Activated CD8-positive, alpha-beta memory T cell treated with anti-CD3 and anti-CD28 coated beads, Interleukin-2, amount 50 U/mL, for 24 hours (primary cell): ENCODE data around the gene NQO1.
"Not testable (repeated sequence)": the region's sequence is repeated elsewhere in the genome, so short reads cannot be mapped to it uniquely, and the experiment has no call there.

Source experiments
- DNase-seq: peaks from one replicate; pipeline ENCODE4 v3.0.0-alpha.2; 2020; ENCODE audit errors: extremely low read depth

Gene NQO1

DNA sequence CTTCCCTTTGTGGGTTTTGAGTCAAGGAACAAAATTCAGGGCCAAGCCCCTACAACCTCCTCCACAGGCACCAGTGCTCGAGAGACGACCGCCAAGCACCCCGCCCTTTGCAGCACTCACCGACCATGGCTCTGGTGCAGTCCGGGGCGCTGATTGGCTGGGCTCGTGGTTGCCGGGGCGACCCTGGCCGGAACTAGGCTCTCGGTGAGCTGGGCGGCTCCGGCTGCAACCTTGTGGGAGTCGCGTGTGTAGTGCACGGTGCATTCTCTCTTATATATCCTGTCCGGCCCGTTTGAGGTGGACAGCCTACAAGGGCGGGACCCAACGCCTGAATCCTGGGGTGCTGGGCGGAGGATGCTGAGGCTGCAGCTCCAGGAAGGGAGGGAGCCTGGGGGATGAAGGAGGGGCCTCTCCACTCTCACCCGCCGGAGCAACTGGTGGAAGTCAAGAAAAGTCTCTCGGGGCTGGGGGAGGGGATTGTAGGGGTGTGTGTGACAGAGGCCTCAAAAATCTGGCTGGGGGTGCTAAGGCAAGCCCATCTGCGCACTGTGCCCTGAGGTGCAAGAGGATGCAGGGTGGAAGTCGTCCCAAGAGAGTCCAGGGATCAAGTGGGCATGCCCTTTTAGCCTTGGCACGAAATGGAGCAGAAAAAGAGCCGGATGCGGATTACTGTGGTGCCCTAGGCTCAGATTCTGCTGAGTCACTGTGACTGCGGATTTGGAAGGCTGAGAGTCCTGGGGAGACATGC lies at the start of gene NQO1:
TSS of gene NQO1 (minus strand) at position 248 of the 748 bp plus-strand sequence. CDS start at position 127, 121 bp downstream.
- peak; percentile 76 for DNase-seq

GRCh38 chr16:69775563-69775962 lies 49.2 kb upstream of the NQO1 start:
- DNase-seq = no peak

DNA sequence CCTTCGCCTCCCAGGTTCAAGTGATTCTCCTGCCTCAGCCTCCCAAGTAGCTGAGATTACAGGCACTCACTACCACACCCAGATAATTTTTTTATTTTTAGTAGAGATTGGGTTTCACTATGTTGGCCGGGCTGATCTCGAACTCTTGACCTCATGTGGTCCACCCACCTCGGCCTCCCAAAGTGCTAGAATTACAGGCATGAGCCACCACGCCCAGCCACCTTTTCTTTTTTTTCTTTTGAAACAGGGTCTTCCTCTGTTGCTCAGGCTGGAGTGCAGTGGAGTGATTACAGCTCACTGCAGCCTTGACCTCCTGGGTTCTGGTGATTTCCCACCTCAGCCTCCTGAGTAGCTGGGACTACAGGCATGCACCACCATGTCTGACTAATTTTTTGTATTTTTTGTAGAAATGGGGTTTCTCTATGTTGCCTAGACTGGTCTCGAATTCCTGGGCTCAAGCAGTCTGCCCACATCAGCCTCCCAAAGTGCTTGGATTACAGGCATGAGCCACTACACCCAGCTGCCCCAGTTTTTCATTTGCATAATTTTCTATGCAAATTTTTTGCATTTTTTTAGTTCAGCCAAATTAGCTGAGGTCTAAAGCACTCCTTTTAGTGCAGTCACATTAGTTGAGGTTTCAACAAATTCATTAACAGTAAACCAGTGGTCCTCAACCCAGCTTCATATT lies 47.0 kb upstream of the NQO1 start:
- no peak for DNase-seq

DNA sequence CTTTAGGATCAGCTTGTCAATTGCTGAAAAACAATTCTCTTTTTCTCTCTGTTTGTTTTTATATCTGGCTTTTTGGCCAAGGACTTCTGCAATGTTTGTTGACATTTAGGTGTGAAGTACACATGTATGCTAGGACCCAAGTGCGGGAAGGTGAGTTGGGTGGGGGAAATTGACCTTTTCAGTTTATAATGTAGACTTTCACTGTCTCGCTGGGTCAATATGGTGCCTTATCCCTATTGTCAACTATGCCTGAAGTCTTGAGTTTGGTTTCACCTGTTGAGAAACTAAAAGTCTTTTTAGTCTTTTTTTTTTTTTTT lies 45.2 kb upstream of the NQO1 start:
- DNase-seq = no peak

DNA sequence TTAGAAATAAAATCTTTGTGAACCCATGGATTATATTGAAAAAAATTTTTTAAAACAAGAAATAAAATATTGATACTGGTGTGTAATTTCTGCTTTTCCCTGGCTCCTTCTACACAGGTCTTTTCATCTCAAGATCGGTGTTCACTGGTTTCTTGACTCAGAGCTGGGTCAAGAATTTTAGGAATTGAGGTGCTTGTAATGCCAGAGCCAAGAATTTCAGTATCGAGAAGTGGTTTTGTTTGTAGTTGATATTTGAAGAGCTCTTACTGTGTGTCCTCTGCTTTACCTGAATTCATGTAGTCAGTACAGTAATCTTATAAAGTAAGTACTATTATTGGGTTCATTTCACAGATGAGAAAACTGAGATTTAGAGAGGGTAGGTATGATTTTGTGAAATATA lies 43.0 kb upstream of the NQO1 start:
- no peak for DNase-seq

DNA sequence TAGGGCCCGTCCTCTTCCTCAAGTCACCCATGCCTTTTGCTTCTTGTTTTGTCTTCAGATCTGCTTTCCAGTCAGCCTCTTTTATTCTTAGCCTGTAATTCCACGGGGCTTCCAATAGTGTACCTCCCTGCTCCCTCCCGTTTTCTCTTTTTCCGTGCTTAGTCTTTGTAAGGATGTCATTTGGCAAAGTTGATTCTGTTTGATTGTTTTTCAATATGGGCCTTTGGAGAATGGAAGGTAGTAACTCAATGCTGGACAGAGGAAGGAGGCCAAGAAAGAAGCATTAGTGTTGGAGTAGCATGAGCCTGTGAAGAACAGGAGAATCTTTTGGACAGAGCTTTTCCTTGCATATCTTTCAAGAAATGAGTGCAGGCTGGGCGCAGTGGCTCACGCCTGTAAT lies 42.3 kb upstream of the NQO1 start:
- no peak for DNase-seq

GRCh38 chr16:69767459-69768229 lies 41.3 kb upstream of the NQO1 start:
- DNase-seq = no peak

- DNase-seq = no peak
Measured at GRCh38 chr16:69763599-69763942, 37.2 kb upstream of the NQO1 start.

DNA sequence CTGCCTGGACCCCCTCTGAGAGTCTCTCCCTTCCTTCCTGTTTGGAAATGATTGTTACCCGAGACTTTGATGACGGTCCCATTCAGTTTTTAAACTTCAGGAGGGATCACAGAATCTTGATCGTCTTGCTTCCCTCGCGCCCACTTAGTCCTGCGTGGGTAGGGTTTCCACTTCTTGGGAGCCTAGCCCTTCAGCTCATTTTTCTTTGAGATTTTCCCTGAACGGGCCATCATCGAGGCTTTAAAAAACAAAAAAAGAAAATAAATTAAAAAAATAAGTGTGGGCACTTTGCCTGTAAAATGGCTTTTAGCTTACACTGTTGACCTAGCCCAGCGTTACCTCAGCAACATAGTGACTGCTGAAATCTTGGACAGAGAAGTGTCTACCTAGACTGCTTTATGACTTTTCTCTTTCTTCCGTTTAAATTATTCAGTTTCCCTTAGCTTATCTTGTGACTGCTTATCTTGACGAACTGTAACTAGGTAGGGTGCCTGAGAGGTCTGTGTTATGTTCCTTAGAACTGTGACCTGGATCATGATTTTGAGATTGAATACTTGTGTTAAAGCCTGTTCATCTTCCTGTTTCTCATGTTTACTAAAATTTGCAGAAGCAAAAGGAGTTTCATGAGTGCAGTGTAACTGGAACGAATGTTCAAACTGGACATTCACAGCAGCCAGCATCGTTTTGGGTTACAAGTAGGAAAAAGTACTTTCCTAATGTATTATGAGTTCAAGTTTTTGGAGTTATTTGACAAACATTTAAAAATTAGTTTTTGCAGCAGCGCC lies 36.6 kb upstream of the NQO1 start:
- DNase-seq = no peak

GRCh38 chr16:69761983-69762813 lies 35.8 kb upstream of the NQO1 start, which contains the start of gene WWP2:
WWP2 (plus strand) TSS chr16:69762332; CDS start chr16:69787011, 24,679 bp downstream.
- DNase-seq = peak; percentile 15

GRCh38 chr16:69757375-69757774 lies 31.0 kb upstream of the NQO1 start:
- not testable (repeated sequence) for DNase-seq

GRCh38 chr16:69756705-69757104 lies 30.3 kb upstream of the NQO1 start:
- DNase-seq = no peak

- DNase-seq = peak; percentile 86
Measured at GRCh38 chr16:69754469-69755310, 28.3 kb upstream of the NQO1 start, which contains the start of gene NOB1. NOB1 (minus strand) TSS chr16:69754926; CDS start chr16:69754910, 16 bp downstream.

DNA sequence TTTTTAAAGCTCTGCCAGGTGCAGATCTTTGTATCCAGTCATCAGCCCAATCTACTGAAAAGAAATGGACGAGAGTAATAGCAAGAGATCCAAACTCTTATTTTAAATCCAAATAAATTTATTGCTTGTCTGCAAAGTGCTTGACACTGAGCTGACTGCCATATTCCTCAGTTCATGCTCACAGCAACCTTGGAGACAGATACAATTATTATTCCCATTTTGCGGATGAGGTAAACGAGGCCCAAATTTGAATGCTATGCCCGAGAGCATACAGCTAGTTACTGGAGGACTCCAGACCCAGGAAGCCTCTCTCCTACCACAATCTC lies 27.7 kb upstream of the NQO1 start:
- no peak for DNase-seq

DNA sequence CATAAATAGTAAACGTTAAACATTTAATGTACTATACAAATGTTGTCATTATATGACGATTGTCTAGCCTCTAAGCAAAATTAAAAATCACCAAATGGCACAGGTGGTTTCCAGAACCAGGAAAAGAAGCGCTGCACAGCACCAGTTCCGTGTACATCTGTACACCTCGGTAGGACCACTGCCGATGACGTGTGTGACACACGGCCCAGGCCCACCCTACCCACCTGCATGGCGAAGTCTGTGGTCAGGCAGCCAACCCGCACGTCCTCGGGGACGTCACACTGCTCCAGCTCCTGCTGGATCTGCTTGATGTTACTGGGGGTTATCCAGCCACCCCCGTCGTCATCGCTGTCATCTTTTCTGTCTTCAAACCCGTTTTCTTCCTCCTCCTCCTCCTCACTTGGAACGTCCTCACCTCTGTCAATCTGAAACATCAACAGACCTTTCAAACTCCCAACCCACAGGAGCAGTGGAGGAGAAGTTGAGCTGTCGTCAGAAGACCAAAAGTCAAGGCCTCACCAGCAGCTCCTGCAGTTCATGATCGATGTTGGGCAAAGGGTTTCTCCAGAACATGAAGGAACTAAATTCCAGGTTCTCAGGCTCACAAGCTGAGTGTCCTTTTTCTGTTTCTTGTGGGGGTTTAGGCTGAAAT lies 22.5 kb upstream of the NQO1 start:
- DNase-seq = no peak

DNA sequence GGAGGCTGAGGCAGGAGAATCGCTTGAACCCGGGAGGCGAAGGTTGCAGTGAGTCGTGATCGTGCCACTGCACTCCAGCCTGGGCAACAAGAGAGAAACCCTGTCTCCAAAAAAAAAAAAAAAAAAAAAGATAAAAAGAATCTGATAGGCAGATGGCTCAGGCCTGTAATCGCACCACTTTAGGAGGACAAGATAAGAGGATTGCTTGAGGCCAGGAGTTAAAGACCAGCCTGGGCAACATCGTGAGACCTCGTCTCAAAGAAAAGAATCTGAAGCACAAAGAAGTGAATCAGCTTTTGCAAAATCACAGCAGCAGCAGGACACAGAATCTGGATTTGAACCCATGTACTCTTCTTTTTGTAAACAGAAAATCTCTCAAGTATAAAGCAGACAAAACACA lies 20.8 kb upstream of the NQO1 start:
- DNase-seq = no peak

DNA sequence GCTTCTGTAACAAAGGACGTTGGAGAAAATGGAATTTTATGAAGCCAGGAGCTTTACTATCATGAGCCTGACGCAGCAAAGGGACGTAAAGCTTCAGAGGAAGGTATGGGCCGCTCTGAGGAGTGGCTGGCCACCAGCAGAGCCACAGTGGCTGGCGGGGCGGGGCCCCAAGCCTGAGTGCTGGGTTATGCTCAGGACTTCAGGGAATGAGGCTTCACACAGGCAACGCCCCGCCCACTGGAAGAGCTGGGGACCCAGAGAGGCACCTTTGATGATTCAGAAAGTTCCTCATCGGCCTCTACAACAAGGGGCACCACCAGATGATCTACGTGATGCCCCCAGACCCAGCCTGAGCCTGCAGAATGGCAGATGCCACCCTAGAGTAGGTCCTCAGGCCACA lies 19.6 kb upstream of the NQO1 start:
- no peak for DNase-seq

- DNase-seq = no peak
Measured at GRCh38 chr16:69745232-69745612, 18.9 kb upstream of the NQO1 start.

- no peak for DNase-seq
Measured at GRCh38 chr16:69744363-69745231, 18.2 kb upstream of the NQO1 start.
